ENCODE measurements around the gene RIC8A.

Gene RIC8A

DNA sequence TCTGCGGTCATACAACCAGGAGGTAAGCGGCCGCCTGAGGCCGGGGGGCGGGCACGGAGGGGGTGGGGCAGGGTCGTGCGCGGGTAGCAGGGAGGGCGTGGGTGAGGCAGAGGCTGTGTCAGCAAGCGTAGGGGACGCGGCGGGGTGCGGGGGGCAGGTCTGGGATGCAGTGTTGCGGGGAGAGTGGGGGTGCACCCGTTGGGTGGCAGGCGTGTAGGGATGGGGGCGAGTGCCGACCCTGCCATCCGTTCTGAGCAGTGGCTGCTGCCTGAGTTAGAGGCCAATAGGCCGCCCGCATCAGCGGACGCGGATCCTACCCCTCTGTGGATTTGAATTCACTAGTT lies 1.4 kb downstream of the RIC8A start:
- H3K4me1 ChIP-seq (ENCODE audit: insufficient read depth, low read length, poor library complexity, severe bottlenecking) = peaks cover 45% of the 10 kb centered on the region

DNA sequence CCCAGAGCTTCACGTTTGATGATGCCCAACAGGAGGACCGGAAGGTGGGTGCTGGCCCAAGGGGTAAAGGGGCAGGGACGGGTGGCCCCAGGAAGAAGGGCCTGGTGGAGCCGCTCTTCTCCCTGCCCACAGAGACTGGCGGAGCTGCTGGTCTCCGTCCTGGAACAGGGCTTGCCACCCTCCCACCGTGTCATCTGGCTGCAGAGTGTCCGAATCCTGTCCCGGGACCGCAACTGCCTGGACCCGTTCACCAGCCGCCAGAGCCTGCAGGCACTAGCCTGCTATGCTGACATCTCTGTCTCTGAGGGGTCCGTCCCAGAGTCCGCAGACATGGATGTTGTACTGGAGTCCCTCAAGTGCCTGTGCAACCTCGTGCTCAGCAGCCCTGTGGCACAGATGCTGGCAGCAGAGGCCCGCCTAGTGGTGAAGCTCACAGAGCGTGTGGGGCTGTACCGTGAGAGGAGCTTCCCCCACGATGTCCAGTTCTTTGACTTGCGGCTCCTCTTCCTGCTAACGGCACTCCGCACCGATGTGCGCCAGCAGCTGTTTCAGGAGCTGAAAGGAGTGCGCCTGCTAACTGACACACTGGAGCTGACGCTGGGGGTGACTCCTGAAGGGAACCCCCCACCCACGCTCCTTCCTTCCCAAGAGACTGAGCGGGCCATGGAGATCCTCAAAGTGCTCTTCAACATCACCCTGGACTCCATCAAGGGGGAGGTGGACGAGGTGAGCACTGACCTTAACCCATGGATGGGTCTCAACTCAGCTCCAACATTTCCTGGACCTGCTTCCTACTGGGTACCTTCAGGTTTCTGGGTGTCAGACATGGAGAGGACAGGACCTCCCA lies 2.0 kb downstream of the RIC8A start:
- TF ChIP-seq, protein P1, sequence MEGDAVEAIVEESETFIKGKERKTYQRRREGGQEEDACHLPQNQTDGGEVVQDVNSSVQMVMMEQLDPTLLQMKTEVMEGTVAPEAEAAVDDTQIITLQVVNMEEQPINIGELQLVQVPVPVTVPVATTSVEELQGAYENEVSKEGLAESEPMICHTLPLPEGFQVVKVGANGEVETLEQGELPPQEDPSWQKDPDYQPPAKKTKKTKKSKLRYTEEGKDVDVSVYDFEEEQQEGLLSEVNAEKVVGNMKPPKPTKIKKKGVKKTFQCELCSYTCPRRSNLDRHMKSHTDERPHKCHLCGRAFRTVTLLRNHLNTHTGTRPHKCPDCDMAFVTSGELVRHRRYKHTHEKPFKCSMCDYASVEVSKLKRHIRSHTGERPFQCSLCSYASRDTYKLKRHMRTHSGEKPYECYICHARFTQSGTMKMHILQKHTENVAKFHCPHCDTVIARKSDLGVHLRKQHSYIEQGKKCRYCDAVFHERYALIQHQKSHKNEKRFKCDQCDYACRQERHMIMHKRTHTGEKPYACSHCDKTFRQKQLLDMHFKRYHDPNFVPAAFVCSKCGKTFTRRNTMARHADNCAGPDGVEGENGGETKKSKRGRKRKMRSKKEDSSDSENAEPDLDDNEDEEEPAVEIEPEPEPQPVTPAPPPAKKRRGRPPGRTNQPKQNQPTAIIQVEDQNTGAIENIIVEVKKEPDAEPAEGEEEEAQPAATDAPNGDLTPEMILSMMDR (conservative IDR thresholded peaks at IDR 0.05; ENCODE audit: low read length) = no peak
- no peak for TF ChIP-seq EZH2phosphoT487 (IDR thresholded peaks at IDR 0.05; ENCODE audit: borderline replicate concordance)
- Histone ChIP-seq H2AFZ (ENCODE audit: low read length) (no peak overlapping the region), H3K9me2 (replicated peaks; ENCODE audit: low read depth, low read length) (no peaks in the 10 kb centered on the region), H3K4me2 (ENCODE audit: low read depth, low read length, poor library complexity, severe bottlenecking) (peak overlapping the region; percentile 99), H3K4me1 (ENCODE audit: insufficient read depth, low read length, poor library complexity, severe bottlenecking) (peaks cover 40% of the 10 kb centered on the region), H3K79me2 (ENCODE audit: insufficient read depth, low read length) (peaks cover 69% of the 10 kb centered on the region), H4K20me1 (ENCODE audit: insufficient read depth, low read length, poor library complexity, severe bottlenecking) (peaks cover 36% of the 10 kb centered on the region), H3K27me3 (ENCODE audit: insufficient read depth, low read length, poor library complexity, severe bottlenecking) (no peaks in the 10 kb centered on the region), H3F3A (ENCODE audit: low read depth) (peaks cover 5% of the 10 kb centered on the region), H3K36me3 (ENCODE audit: insufficient read depth, low read length) (peaks cover 36% of the 10 kb centered on the region; the same call in 1 of the 2 replicates), H3K9me3 (ENCODE audit: insufficient read depth, low read depth, low read length) (no peaks in the 10 kb centered on the region), H3K9ac (ENCODE audit: low read depth, low read length, poor library complexity, severe bottlenecking) (peak overlapping the region; percentile 99), H3K4me3 (ENCODE audit: low read length, poor library complexity, severe bottlenecking) (peak overlapping the region; percentile 98)

More for the DNA sequence above, 1.4 kb downstream of the RIC8A start:
- Histone ChIP-seq H3F3A (ENCODE audit: low read depth) (peaks cover 5% of the 10 kb centered on the region), H3K79me2 (ENCODE audit: insufficient read depth, low read length) (peaks cover 73% of the 10 kb centered on the region), H3K4me3 (ENCODE audit: low read length, poor library complexity, severe bottlenecking) (peak overlapping the region; percentile 98), H3K27me3 (ENCODE audit: insufficient read depth, low read length, poor library complexity, severe bottlenecking) (no peaks in the 10 kb centered on the region), H3K9me2 (replicated peaks; ENCODE audit: low read depth, low read length) (no peaks in the 10 kb centered on the region), H3K4me2 (ENCODE audit: low read depth, low read length, poor library complexity, severe bottlenecking) (peak overlapping the region; percentile 99), H4K20me1 (ENCODE audit: insufficient read depth, low read length, poor library complexity, severe bottlenecking) (peaks cover 36% of the 10 kb centered on the region), H3K9me3 (ENCODE audit: insufficient read depth, low read depth, low read length) (no peaks in the 10 kb centered on the region), H3K36me3 (ENCODE audit: insufficient read depth, low read length) (peaks cover 32% of the 10 kb centered on the region; the same call in 1 of the 2 replicates), H2AFZ (ENCODE audit: low read length) (0 out of 2 replicates have a peak overlapping the region, but pooled peaks have one; percentile 63), H3K9ac (ENCODE audit: low read depth, low read length, poor library complexity, severe bottlenecking) (peak overlapping the region; percentile 99)
- TF ChIP-seq EZH2phosphoT487 (IDR thresholded peaks at IDR 0.05; ENCODE audit: borderline replicate concordance) = no peak
- TF ChIP-seq, protein P1 (conservative IDR thresholded peaks at IDR 0.05; ENCODE audit: low read length) = no peak

DNA sequence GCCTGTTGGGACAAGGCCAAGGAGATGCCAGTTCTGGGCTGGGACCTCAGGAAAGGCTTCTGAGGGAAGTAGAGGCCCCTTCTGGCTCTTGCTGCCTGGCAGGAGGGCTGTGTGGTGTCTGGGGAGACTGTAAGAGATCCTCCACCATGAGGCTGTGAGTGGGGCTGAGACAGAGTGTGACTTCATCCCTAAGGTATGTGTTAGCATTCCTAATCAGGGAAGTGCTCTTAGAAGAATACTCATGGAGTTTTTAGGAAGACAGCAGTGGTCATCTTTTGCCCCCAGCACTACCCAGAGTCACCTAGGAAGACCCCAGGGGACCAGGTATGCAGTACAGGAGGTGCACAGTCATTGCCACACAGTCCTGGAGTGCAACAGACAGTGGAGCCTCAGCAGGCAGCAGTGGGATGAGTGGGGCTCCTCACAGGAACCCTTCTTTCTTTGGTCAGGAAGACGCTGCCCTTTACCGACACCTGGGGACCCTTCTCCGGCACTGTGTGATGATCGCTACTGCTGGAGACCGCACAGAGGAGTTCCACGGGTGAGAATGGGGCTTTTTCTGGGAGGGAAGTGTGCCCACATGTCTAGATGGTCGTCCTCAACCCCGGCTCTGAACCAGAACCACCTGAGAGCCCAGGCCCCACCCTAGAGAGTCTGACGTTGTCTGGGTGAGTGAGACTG lies 2.8 kb downstream of the RIC8A start:
- TF ChIP-seq, protein P1 (conservative IDR thresholded peaks at IDR 0.05; ENCODE audit: low read length) = no peak
- TF ChIP-seq EZH2phosphoT487 (IDR thresholded peaks at IDR 0.05; ENCODE audit: borderline replicate concordance) = no peak
- Histone ChIP-seq H3K9ac (ENCODE audit: low read depth, low read length, poor library complexity, severe bottlenecking) (peak overlapping the region; percentile 99), H3K36me3 (ENCODE audit: insufficient read depth, low read length) (peaks cover 40% of the 10 kb centered on the region; the same call in 1 of the 2 replicates), H3K4me3 (ENCODE audit: low read length, poor library complexity, severe bottlenecking) (peak overlapping the region; percentile 98), H3K27me3 (ENCODE audit: insufficient read depth, low read length, poor library complexity, severe bottlenecking) (no peaks in the 10 kb centered on the region), H3K9me2 (replicated peaks; ENCODE audit: low read depth, low read length) (no peaks in the 10 kb centered on the region), H4K20me1 (ENCODE audit: insufficient read depth, low read length, poor library complexity, severe bottlenecking) (peaks cover 36% of the 10 kb centered on the region), H3F3A (ENCODE audit: low read depth) (peaks cover 5% of the 10 kb centered on the region), H3K4me1 (ENCODE audit: insufficient read depth, low read length, poor library complexity, severe bottlenecking) (peaks cover 35% of the 10 kb centered on the region), H3K4me2 (ENCODE audit: low read depth, low read length, poor library complexity, severe bottlenecking) (peak overlapping the region; percentile 99), H3K79me2 (ENCODE audit: insufficient read depth, low read length) (peaks cover 61% of the 10 kb centered on the region), H3K9me3 (ENCODE audit: insufficient read depth, low read depth, low read length) (no peaks in the 10 kb centered on the region), H2AFZ (ENCODE audit: low read length) (no peak overlapping the region)
